HUDEP-2 (cell line): ENCODE results near the gene WARS2.
"Not testable (repeated sequence)": the region's sequence is repeated elsewhere in the genome, so short reads cannot be mapped to it uniquely, and the experiment has no call there.

Experiments used
- DNase-seq, 76 experiments: peaks; one replicate each; lab custom pipeline; 2025; ENCODE audit not compliant: unreplicated experiment in 76 of 76; lab: John Stamatoyannopoulos, UW

The WARS2 gene

GRCh38 chr1:119141020-119141424, 569 bp upstream of the WARS2 start:
- peak in 51 of 76 experiments; percentile 1 to 61 (median 28) for DNase-seq

GRCh38 chr1:119139857-119140176, 636 bp downstream of the WARS2 start:
- peak in 4 of 76 experiments; percentile 41 to 61 (median 47) for DNase-seq

GRCh38 chr1:119139403-119139802, 1.1 kb downstream of the WARS2 start:
- peak in 1 of 76 experiments; percentile 1 for DNase-seq

- no peak for DNase-seq
These were observed 4.1 kb downstream of the WARS2 start for GRCh38 chr1:119136401-119136800.

GRCh38 chr1:119133987-119134386, 6.5 kb downstream of the WARS2 start:
- DNase-seq: no peak

GRCh38 chr1:119132179-119132578, 8.3 kb downstream of the WARS2 start:
- no peak for DNase-seq

GRCh38 chr1:119125874-119126273, 14.6 kb downstream of the WARS2 start:
- no peak for DNase-seq

- no peak for DNase-seq
These were observed 15.7 kb downstream of the WARS2 start for GRCh38 chr1:119124764-119125163.

GRCh38 chr1:119121872-119122271, 18.6 kb downstream of the WARS2 start:
- not testable (repeated sequence) for DNase-seq

- no peak for DNase-seq
These were observed 23.7 kb downstream of the WARS2 start for GRCh38 chr1:119116725-119117124.

GRCh38 chr1:119115736-119116135, 24.7 kb downstream of the WARS2 start:
- DNase-seq: no peak

GRCh38 chr1:119115311-119115710, 25.1 kb downstream of the WARS2 start:
- DNase-seq: no peak

GRCh38 chr1:119114786-119115185, 25.7 kb downstream of the WARS2 start:
- DNase-seq: no peak

- no peak for DNase-seq
These were observed 27.7 kb downstream of the WARS2 start for GRCh38 chr1:119112791-119113190.

GRCh38 chr1:119112244-119112643, 28.2 kb downstream of the WARS2 start:
- no peak for DNase-seq

GRCh38 chr1:119108988-119109387, 31.5 kb downstream of the WARS2 start:
- no peak for DNase-seq

- DNase-seq: no peak
These were observed 36.7 kb downstream of the WARS2 start for GRCh38 chr1:119103764-119104163.

GRCh38 chr1:119102051-119102450, 38.4 kb downstream of the WARS2 start:
- no peak for DNase-seq

GRCh38 chr1:119101563-119101962, 38.9 kb downstream of the WARS2 start:
- DNase-seq: no peak

GRCh38 chr1:119099775-119100174, 40.7 kb downstream of the WARS2 start:
- no peak for DNase-seq

- DNase-seq: no peak
These were observed 43.1 kb downstream of the WARS2 start for GRCh38 chr1:119097380-119097779.

- no peak for DNase-seq
These were observed 46.7 kb downstream of the WARS2 start for GRCh38 chr1:119093721-119094120.

GRCh38 chr1:119091618-119092017, 48.8 kb downstream of the WARS2 start:
- DNase-seq: no peak

GRCh38 chr1:119090250-119090649, 50.2 kb downstream of the WARS2 start:
- DNase-seq: no peak
